Activated T-helper 9 cell treated with anti-CD3 and anti-CD28 coated beads, Interleukin-2, amount 50 U/mL, for 16 hours (primary cell): Measurements from ENCODE around the gene EIF4B.

ENCODE experiments used
- DNase-seq: peaks from one replicate; pipeline ENCODE4 v3.0.0-alpha.2; 2020; ENCODE audit warnings: low read depth

The EIF4B gene

DNA sequence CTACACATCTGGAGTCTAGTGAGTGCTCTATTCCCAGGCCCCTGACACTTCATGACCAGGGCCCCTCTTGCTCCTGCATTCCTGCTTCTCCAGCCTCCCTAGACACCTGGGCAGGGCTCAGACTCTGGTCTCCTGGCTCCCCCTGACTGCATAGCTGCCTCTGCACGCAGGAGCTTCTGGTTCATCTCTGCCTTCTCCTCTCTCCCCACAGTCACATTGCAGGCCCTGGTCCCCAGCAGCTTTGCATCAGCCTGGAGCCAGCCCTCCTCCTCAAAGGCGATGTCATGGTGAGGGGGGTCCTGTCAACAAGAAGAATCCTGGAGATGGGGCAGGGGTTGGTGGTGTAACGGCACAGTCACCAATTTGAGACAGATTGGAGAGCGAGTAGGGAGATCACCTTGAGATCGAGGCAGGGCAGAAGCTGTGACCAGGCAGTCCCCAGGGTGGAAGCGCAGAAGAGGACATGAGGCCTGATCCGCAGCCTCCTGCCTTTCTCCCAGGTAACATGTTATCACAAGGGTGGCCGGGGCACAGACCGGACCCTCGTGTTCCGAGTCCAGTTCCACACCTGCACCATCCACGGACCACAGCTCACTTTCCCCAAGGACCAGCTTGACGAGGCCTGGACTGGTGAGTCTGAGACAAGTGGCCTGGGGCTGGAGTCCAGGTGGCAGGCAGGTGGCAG, 51.7 kb downstream of the EIF4B start:
- no peak for DNase-seq

GRCh38 chr12:53058674-53059433, 52.6 kb downstream of the EIF4B start:
- DNase-seq, result no peak

DNA sequence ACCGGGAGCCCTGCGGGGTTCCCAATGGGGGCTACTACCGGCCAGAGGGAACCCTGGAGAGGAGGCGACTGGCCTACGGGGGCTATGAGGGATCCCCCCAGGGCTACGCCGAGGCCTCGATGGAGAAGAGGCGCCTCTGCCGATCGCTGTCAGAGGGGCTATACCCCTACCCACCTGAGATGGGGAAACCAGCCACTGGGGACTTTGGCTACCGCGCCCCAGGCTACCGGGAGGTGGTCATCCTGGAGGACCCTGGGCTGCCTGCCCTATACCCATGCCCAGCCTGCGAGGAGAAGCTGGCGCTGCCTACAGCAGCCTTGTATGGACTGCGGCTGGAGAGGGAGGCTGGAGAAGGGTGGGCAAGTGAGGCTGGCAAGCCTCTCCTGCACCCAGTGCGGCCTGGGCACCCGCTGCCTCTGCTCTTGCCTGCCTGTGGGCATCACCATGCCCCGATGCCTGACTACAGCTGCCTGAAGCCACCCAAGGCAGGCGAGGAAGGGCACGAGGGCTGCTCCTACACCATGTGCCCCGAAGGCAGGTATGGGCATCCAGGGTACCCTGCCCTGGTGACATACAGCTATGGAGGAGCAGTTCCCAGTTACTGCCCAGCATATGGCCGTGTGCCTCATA, 53.3 kb downstream of the EIF4B start:
- DNase-seq, result no peak

- no peak for DNase-seq
Measured at GRCh38 chr12:53060064-53060720, 53.9 kb downstream of the EIF4B start.

- DNase-seq, result no peak
Measured at GRCh38 chr12:53060721-53061276, 54.5 kb downstream of the EIF4B start.

DNA sequence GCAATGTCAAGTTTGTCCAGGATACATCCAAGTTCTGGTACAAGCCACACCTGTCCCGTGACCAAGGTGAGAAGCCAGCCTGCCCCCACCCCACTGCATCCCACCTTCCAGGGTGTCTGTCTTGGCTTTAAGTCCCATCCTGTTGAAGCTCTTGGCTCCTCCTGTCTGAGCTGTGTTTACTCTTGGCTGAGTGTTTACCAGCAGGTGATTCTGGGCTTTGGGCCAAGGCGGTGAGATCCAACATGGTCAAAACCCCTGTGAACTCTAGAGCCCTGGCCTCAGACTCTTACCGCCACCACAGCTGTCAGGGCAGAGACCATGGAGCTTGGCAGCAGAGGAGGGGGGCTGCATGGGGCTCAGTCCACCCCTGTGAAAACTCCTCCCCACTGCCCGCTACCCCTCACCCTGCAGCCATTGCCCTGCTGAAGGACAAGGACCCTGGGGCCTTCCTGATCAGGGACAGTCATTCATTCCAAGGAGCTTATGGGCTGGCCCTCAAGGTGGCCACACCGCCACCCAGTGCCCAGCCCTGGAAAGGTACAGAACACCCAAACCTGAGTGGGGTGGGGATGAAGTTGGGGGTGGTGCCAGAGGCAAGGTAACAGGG, 55.3 kb downstream of the EIF4B start:
- DNase-seq, result no peak

- no peak for DNase-seq
Measured at GRCh38 chr12:53062011-53062961, 56.0 kb downstream of the EIF4B start.

DNA sequence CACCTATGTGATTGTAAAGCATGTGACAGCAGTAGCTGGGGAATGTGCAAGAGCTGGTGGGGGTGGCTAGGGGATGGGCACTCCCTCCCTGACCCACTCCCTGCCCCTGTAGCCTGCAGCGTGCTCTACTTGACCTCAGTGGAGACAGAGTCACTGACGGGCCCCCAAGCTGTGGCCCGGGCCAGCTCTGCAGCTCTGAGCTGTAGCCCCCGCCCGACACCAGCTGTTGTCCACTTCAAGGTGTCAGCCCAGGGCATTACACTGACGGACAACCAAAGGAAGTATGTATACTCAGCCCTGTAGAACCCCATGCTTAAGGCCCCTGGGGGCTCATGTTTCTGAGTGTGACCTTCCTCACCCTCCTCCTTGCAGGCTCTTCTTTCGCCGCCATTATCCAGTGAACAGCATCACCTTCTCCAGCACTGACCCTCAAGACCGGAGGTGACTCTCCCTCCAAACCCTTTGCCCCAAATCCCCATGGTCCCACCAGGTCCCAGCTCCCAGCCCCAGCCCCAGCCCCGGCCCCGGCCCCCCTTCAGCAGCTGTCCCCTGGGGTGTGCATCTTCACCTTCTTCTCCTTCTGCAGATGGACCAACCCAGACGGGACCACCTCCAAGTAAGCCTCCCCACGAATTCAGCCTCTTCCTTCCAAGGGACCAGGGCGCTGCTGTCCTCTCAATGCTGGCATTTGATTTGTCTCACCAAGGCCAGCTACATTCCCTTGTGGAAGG, 56.9 kb downstream of the EIF4B start:
- no peak for DNase-seq

DNA sequence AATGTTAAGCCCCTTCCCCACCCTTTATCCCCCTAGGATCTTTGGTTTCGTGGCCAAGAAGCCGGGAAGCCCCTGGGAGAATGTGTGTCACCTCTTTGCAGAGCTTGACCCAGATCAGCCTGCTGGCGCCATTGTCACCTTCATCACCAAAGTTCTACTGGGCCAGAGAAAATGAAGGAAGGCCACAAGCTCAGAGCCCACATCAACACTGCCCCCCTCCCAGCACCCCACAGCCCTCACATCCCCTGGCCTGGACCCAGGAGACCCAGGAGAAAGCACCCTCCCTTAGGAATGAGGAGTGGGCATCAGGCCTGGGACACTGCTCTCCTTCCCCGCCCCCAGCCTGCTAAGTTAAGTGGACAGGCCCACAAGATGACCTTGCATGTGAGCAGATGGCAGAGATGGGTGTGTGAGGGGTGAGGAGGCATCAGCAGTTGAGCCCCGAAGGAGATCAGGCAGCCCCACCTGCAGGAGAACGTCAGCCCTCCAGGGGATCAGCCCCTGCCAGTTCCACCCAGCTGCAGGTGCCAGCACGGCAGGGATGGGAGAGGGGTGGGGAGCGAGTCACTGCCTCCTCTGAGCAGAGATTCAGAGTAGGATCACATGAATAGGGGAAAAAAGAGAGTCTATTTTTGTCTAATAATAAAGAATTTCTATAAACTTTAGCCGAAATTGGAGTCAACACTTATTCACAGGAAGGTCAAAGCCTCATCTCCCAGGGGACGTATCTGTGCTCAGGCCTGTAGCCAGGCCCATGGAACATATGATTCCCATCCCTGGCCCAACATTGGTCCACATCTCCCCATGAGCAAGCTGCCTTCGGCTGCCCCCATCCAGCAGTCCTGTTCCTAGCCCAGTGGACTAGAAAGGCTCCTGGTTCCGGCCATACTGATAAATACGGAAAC, 57.7 kb downstream of the EIF4B start:
- DNase-seq, result no peak

GRCh38 chr12:53064613-53065436, 58.6 kb downstream of the EIF4B start:
- no peak for DNase-seq

GRCh38 chr12:53065470-53065869, 59.2 kb downstream of the EIF4B start:
- DNase-seq, result no peak

GRCh38 chr12:53065975-53066931, 60.0 kb downstream of the EIF4B start:
- peak; percentile 55 for DNase-seq

DNA sequence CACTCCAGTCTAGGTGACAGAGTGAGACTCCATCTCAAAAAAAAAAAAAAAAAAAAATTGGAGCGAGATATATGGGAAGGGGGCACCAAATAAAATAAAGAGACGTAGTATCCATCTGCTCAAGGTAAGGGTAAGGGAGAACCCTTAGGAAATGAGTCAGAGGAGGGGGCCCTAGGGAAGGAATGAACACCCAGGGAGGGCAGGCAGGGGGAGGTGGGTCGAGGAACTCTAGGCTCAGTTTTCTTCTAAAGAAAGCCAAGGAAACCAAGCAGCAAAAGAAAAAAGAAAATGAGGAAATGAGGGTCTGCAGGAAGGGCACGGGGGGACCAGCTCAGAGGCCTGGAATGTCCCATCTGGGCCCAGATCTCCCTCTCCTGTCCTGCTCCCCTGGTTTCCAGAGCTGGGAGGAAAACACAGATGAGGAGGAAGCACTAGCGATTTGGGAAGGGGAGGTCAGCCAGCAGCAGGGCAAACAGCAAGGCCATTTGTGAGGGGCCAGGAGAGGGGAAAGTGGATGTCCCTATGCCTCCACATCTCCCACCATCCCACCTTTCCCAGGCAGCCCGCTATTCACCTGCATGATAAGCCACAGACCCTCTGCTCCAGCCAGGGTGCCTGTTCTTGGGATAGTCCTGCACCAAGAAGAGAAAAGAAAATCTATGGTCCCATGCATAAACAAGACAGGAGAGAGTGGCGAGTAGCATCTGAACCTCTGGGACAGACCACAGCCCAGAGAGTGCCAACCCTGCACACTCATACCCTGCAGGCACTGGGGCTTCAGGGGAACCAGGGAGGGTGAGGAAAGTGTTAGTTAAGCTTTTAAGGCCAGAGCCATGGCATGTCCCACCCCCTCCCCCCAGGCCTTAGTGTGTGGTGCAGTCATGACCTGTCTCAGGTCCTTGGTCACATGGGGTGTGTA, 61.1 kb downstream of the EIF4B start:
- DNase-seq, result no peak

- DNase-seq, result no peak
Measured at GRCh38 chr12:53067993-53068770, 61.9 kb downstream of the EIF4B start.
